HL-60 (cell line): Measurements from ENCODE around the gene DMGDH.

ENCODE experiments used
- CTCF ChIP-seq: IDR thresholded peaks from one replicate; pipeline ENCODE4 v1.5.1; 2011; ENCODE audit warnings: low read length, control low read depth, inconsistent platforms; ENCODE audit not compliant: insufficient read depth
- GABPA ChIP-seq: IDR thresholded peaks from 2 replicates; pipeline ENCODE4 v1.6.1; 2012; ENCODE audit warnings: low read depth
- POLR2AphosphoS5 ChIP-seq: IDR thresholded peaks from 2 replicates; pipeline ENCODE4 v1.6.1; 2012; ENCODE audit warnings: low read depth
- TF ChIP-seq, protein P1 (sequence below): IDR thresholded peaks from 2 replicates; pipeline ENCODE4 v1.6.1; 2012; ENCODE audit warnings: low read depth; ENCODE audit not compliant: insufficient replicate concordance

GRCh38 chr5:79005936-79006631, 63.4 kb downstream of the DMGDH start:
- no peak for TF ChIP-seq CTCF
- TF ChIP-seq, protein P1, sequence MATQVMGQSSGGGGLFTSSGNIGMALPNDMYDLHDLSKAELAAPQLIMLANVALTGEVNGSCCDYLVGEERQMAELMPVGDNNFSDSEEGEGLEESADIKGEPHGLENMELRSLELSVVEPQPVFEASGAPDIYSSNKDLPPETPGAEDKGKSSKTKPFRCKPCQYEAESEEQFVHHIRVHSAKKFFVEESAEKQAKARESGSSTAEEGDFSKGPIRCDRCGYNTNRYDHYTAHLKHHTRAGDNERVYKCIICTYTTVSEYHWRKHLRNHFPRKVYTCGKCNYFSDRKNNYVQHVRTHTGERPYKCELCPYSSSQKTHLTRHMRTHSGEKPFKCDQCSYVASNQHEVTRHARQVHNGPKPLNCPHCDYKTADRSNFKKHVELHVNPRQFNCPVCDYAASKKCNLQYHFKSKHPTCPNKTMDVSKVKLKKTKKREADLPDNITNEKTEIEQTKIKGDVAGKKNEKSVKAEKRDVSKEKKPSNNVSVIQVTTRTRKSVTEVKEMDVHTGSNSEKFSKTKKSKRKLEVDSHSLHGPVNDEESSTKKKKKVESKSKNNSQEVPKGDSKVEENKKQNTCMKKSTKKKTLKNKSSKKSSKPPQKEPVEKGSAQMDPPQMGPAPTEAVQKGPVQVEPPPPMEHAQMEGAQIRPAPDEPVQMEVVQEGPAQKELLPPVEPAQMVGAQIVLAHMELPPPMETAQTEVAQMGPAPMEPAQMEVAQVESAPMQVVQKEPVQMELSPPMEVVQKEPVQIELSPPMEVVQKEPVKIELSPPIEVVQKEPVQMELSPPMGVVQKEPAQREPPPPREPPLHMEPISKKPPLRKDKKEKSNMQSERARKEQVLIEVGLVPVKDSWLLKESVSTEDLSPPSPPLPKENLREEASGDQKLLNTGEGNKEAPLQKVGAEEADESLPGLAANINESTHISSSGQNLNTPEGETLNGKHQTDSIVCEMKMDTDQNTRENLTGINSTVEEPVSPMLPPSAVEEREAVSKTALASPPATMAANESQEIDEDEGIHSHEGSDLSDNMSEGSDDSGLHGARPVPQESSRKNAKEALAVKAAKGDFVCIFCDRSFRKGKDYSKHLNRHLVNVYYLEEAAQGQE, result no peak
- no peak for TF ChIP-seq POLR2AphosphoS5
- no peak for TF ChIP-seq GABPA
